H9 (cell line): Measurements from ENCODE around the gene PHF21B. TPM values are rescaled to one million over a fixed set of nuclear protein-coding genes. Genes with fewer than 3 reads are reported as not detected.

Experiments
- DNase-seq: peaks from one replicate; pipeline ENCODE4 v3.0.0-alpha.2; 2017
- H2AFZ ChIP-seq: one replicate; pipeline ENCODE4 v1.6.1; 2013; ENCODE audit warnings: mild to moderate bottlenecking, low read length, control low read depth, moderate library complexity
- H2AK5ac ChIP-seq: 2 replicates; pipeline ENCODE4 v1.6.1; 2013; ENCODE audit warnings: low read length, control low read depth, mixed read lengths; ENCODE audit not compliant: insufficient read length
- H2BK120ac ChIP-seq: one replicate; pipeline ENCODE4 v1.6.1; 2013; ENCODE audit warnings: low read depth, mild to moderate bottlenecking, low read length, control low read depth, inconsistent platforms; ENCODE audit not compliant: poor library complexity, severe bottlenecking
- H2BK12ac ChIP-seq: 2 replicates; pipeline ENCODE4 v1.6.1; 2013; ENCODE audit warnings: low read length, control low read depth, mixed read lengths, low read depth; ENCODE audit not compliant: insufficient read length
- H2BK15ac ChIP-seq: 2 replicates; pipeline ENCODE4 v1.6.1; 2013; ENCODE audit warnings: low read depth, low read length, control low read depth
- H2BK20ac ChIP-seq: one replicate; pipeline ENCODE4 v1.6.1; 2013; ENCODE audit warnings: low read depth, mild to moderate bottlenecking, low read length, control low read depth, inconsistent platforms; ENCODE audit not compliant: poor library complexity, severe bottlenecking
- H2BK5ac ChIP-seq: 2 replicates; pipeline ENCODE4 v1.6.1; 2013; ENCODE audit warnings: low read length, control low read depth, mixed read lengths; ENCODE audit not compliant: insufficient read length
- H3K14ac ChIP-seq: 2 replicates; pipeline ENCODE4 v1.6.1; 2013; ENCODE audit warnings: low read length, control low read depth; ENCODE audit not compliant: insufficient read depth
- H3K18ac ChIP-seq: 2 replicates; pipeline ENCODE4 v1.6.1; 2013; ENCODE audit warnings: low read depth, mild to moderate bottlenecking, mixed read lengths, low read length, control low read depth; ENCODE audit not compliant: insufficient read length
- H3K23ac ChIP-seq: 2 replicates; pipeline ENCODE4 v1.6.1; 2013; ENCODE audit warnings: low read length, control low read depth, mixed read lengths, low read depth; ENCODE audit not compliant: insufficient read length
- H3K23me2 ChIP-seq: 2 replicates; pipeline ENCODE4 v1.6.1; 2013; ENCODE audit warnings: low read depth, mild to moderate bottlenecking, mixed read lengths, low read length, control low read depth; ENCODE audit not compliant: insufficient read length, poor library complexity, severe bottlenecking
- H3K27ac ChIP-seq: 2 replicates; pipeline ENCODE4 v1.5.1; 2013; ENCODE audit warnings: low read length, control low read depth, mixed read lengths, low read depth; ENCODE audit not compliant: insufficient read length
- H3K27me3 ChIP-seq: 2 replicates; pipeline ENCODE4 v1.6.1; 2013; ENCODE audit warnings: low read length, control low read depth, inconsistent platforms; ENCODE audit not compliant: insufficient read depth
- H3K4ac ChIP-seq: 2 replicates; pipeline ENCODE4 v1.6.1; 2013; ENCODE audit warnings: low read depth, mild to moderate bottlenecking, control low read depth, inconsistent platforms, low read length, moderate library complexity
- H3K4me1 ChIP-seq: 2 replicates; pipeline ENCODE4 v1.6.1; 2013; ENCODE audit warnings: low read length, control low read depth, inconsistent platforms; ENCODE audit not compliant: insufficient read depth
- H3K4me2 ChIP-seq: 2 replicates; pipeline ENCODE4 v1.6.1; 2013; ENCODE audit warnings: low read length, control low read depth, mixed read lengths; ENCODE audit not compliant: insufficient read length, insufficient read depth
- H3K56ac ChIP-seq: 2 replicates; pipeline ENCODE4 v1.6.1; 2013; ENCODE audit warnings: low read depth, mild to moderate bottlenecking, mixed read lengths, low read length, control low read depth; ENCODE audit not compliant: insufficient read length
- H3K79me1 ChIP-seq: 2 replicates; pipeline ENCODE4 v1.6.1; 2013; ENCODE audit warnings: low read depth, mild to moderate bottlenecking, moderate library complexity, low read length, control low read depth, inconsistent platforms; ENCODE audit not compliant: insufficient read depth, poor library complexity, severe bottlenecking
- H3K79me2 ChIP-seq: 2 replicates; pipeline ENCODE4 v1.6.1; 2013; ENCODE audit warnings: low read length, control low read depth, inconsistent platforms; ENCODE audit not compliant: insufficient read depth
- H3K9ac ChIP-seq: 2 replicates; pipeline ENCODE4 v1.6.1; 2013; ENCODE audit warnings: low read length, control low read depth, mixed read lengths; ENCODE audit not compliant: insufficient read length; ENCODE audit errors: extremely low read depth
- H3K9me3 ChIP-seq: one replicate; pipeline ENCODE4 v1.6.1; 2013; ENCODE audit warnings: low read depth, low read length, inconsistent platforms; ENCODE audit not compliant: control insufficient read depth
- H3T11ph ChIP-seq: one replicate; pipeline ENCODE4 v1.6.1; 2013; ENCODE audit warnings: mild to moderate bottlenecking, low read length, control low read depth, inconsistent platforms
- H4K20me1 ChIP-seq: one replicate; pipeline ENCODE4 v1.6.1; 2013; ENCODE audit not compliant: control insufficient read depth, insufficient read length, insufficient read depth
- H4K5ac ChIP-seq: 2 replicates; pipeline ENCODE4 v1.6.1; 2013; ENCODE audit warnings: low read depth, mild to moderate bottlenecking, mixed read lengths, low read length, control low read depth; ENCODE audit not compliant: insufficient read length
- H4K8ac ChIP-seq: replicated peaks from 2 replicates; pipeline ENCODE4 v1.6.1; 2013; ENCODE audit warnings: low read length, control low read depth, mixed read lengths, low read depth; ENCODE audit not compliant: insufficient read length
- H4K91ac ChIP-seq: 2 replicates; pipeline ENCODE4 v1.6.1; 2013; ENCODE audit warnings: low read depth, mild to moderate bottlenecking, moderate library complexity, mixed read lengths, low read length, control low read depth; ENCODE audit not compliant: insufficient read length
- H3K27ac Mint-ChIP-seq, 3 experiments: 2 replicates in 2 of 3; 3 replicates in 1 of 3; pipeline ENCODE4 v1.8.0; 2020 to 2021; ENCODE audit warnings: mixed read lengths in 3 of 3, mild to moderate bottlenecking in 1 of 3, moderate library complexity in 1 of 3
- H3K27me3 Mint-ChIP-seq: 2 replicates; pipeline ENCODE4 v1.8.0; 2021; ENCODE audit warnings: low read depth, mild to moderate bottlenecking, moderate library complexity, mixed read lengths
- H3K36me3 Mint-ChIP-seq, 3 experiments: 2 replicates in 2 of 3; 3 replicates in 1 of 3; pipeline ENCODE4 v1.8.0; 2020 to 2021; ENCODE audit warnings: low read depth in 3 of 3, mixed read lengths in 3 of 3; ENCODE audit not compliant: insufficient read depth in 1 of 3
- H3K4me1 Mint-ChIP-seq, 2 experiments: 2 replicates each; pipeline ENCODE4 v1.8.0; 2020; ENCODE audit warnings: mixed read lengths in 2 of 2
- H3K4me3 Mint-ChIP-seq, 2 experiments: 2 replicates in 1 of 2; 3 replicates in 1 of 2; pipeline ENCODE4 v1.8.0; 2020 to 2021; ENCODE audit warnings: mild to moderate bottlenecking in 2 of 2, mixed read lengths in 2 of 2, moderate library complexity in 1 of 2
- H3K9me3 Mint-ChIP-seq, 2 experiments: 2 replicates in 1 of 2; 3 replicates in 1 of 2; pipeline ENCODE4 v1.8.0; 2020; ENCODE audit warnings: mild to moderate bottlenecking in 2 of 2, mixed read lengths in 2 of 2, moderate library complexity in 1 of 2
- WGBS: extraction: QIAGEN DNeasy Blood & Tissue Kit; methylation state at CpG from one replicate; pipeline ENCODE4 v1.1.7; 2013; ENCODE audit warnings: missing lambda C conversion rate, low lambda C conversion rate, mixed read lengths; ENCODE audit not compliant: insufficient read length; ENCODE audit errors: extremely low coverage; 5-methylcytosine and 5-hydroxymethylcytosine counted together
- total RNA-seq: library from RNA; stranded (reverse); gene quantifications from 2 replicates; pipeline ENCODE4 v1.2.1, GENCODE V29; 2021
- TF ChIP-seq, protein P1 (sequence below): fragments of 200-600 bp; sonication (generic); conservative IDR thresholded peaks from 3 replicates; pipeline ENCODE4 v1.8.0; 2021; ENCODE audit warnings: antibody characterized with exemption, mild to moderate bottlenecking

The PHF21B gene
- total RNA-seq, 1 experiment from 2014 or later = 60.3 TPM

DNA sequence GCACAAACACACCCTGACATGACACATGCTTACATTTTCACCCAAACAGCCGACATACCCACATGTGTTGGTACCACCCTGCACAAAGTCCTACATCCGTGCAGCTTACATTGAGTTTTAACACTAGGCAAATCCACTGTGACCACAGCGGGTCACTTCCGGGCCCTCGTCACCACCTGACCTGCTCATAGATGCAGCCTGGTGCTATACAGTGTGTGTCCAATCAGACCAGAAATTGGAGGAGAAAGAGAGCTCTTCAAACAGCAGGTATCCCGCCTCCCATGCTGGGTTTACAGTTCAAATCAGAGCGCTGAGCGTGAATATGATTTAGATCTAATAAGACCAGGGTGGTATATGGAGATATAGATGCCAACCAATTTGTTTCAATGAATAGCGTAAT, 35.4 kb downstream of the PHF21B start:
- Histone ChIP-seq H3K18ac (no peak overlapping the region), H2BK120ac (no peak overlapping the region), H3K27ac (no peak overlapping the region), H2BK5ac (no peak overlapping the region), H3K4me2 (no peak overlapping the region), H3K56ac (no peak overlapping the region), H3T11ph (no peak overlapping the region), H2BK20ac (no peak overlapping the region), H3K27me3 (no peaks in the 10 kb centered on the region), H3K4me1 (no peaks in the 10 kb centered on the region; the same call in 1 of the 2 replicates), H3K4ac (no peak overlapping the region), H3K79me1 (peaks cover 14% of the 10 kb centered on the region), H3K9me3 (no peaks in the 10 kb centered on the region), H2AK5ac (no peak overlapping the region), H3K23ac (no peak overlapping the region), H3K9ac (no peak overlapping the region), H4K8ac (no peak overlapping the region), H3K23me2 (no peaks in the 10 kb centered on the region), H3K79me2 (peaks cover 6% of the 10 kb centered on the region; the same call in 1 of the 2 replicates), H2BK15ac (no peak overlapping the region), H4K91ac (no peak overlapping the region), H2BK12ac (no peak overlapping the region), H4K5ac (no peak overlapping the region), H2AFZ (no peak overlapping the region), H4K20me1 (peaks cover 3% of the 10 kb centered on the region), H3K14ac (no peak overlapping the region)
- Mint-ChIP-seq H3K9me3 (no peaks in the 10 kb centered on the region), H3K27me3 (no peaks in the 10 kb centered on the region), H3K4me1 (peaks cover 49 to 62% of the 10 kb centered on the region in 2 experiments), H3K36me3 (peaks cover 11 to 39% (median 37%) of the 10 kb centered on the region in 3 experiments; a peak in 6 of 7 replicates), H3K4me3 (peak overlapping the region in 1 of 2 experiments; percentile 5; a peak in 1 of 5 replicates), H3K27ac (no peak overlapping the region)
- TF ChIP-seq, protein P1, sequence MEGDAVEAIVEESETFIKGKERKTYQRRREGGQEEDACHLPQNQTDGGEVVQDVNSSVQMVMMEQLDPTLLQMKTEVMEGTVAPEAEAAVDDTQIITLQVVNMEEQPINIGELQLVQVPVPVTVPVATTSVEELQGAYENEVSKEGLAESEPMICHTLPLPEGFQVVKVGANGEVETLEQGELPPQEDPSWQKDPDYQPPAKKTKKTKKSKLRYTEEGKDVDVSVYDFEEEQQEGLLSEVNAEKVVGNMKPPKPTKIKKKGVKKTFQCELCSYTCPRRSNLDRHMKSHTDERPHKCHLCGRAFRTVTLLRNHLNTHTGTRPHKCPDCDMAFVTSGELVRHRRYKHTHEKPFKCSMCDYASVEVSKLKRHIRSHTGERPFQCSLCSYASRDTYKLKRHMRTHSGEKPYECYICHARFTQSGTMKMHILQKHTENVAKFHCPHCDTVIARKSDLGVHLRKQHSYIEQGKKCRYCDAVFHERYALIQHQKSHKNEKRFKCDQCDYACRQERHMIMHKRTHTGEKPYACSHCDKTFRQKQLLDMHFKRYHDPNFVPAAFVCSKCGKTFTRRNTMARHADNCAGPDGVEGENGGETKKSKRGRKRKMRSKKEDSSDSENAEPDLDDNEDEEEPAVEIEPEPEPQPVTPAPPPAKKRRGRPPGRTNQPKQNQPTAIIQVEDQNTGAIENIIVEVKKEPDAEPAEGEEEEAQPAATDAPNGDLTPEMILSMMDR = no peak
- DNase-seq = no peak
- WGBS = no CpG with 5 or more reads among the region's 9 CpGs
